Measurements from ENCODE around the gene MTMR11. TPM values are rescaled to one million over a fixed set of nuclear protein-coding genes. Genes with fewer than 3 reads are reported as not detected.
A peak's percentile ranks its signal among the peaks of the same experiment; 100 is the strongest.

Gene MTMR11
- total and polyA plus RNA-seq, 2 of the 13 experiments (the other 11 are each of a cell fraction or from before 2014, with no cell fraction given), result 0.49 to 2.8 TPM

GRCh38 chr1:149883598-149884247 lies 53.0 kb downstream of the MTMR11 start:
- H3K4me2 ChIP-seq (ENCODE audit: low read depth, low read length), result no peak overlapping the region
- BruUV-seq (replicated peaks), result no TSS peak
- H3K27ac ChIP-seq (ENCODE audit: extremely low read length, insufficient read depth, low read length), result no peak overlapping the region
- no peaks in the 10 kb centered on the region; a peak in 1 of 5 replicates for H3K27me3 ChIP-seq (ENCODE audit: control insufficient read depth in 1 of 2, insufficient read depth in 2 of 2, low read length in 2 of 2)
- DNase-seq (ENCODE audit: low spot score) (no peak), ATAC-seq (no peak), FAIRE-seq (no peak)
- in situ Hi-C loops (cut with HindIII; ENCODE audit: extremely low pct_ligation_motif_present, low pct_unique_long_range_greater_than_20kb), result no loop called here
- 94% methylated on average over 3 of the region's 3 CpGs for WGBS (ENCODE audit: low lambda C conversion rate)
- peak; percentile 79 for TF ChIP-seq ZNF629 (CRISPR knock-in tag; conservative IDR thresholded peaks at IDR 0.05)
- no peak for TF ChIP-seq PAF1 (CRISPR knock-in tag; IDR thresholded peaks at IDR 0.05)
- no peak overlapping the region for H2AFZ ChIP-seq (ENCODE audit: low read length)
- H3K9ac ChIP-seq (ENCODE audit: insufficient read depth, low read depth, low read length), result no peak overlapping the region
- H3K36me3 ChIP-seq (replicated peaks in 1 of 2; ENCODE audit: control insufficient read depth in 1 of 2, insufficient read depth in 2 of 2, low read length in 2 of 2), result no peaks in the 10 kb centered on the region
- peaks cover 3% of the 10 kb centered on the region for H3K79me2 ChIP-seq (ENCODE audit: insufficient read depth, low read length)
- ChIA-PET POLR2A (no interaction called here), CTCF (ENCODE audit: low intra/inter-chr PET ratio, low total read pairs) (no interaction called here)
- intact Hi-C loops (cut with micrococcal nuclease; ENCODE audit: unreplicated experiment), result no loop called here
- no peaks in the 10 kb centered on the region for H4K20me1 ChIP-seq (ENCODE audit: insufficient read depth, low read length)
- H3K9me3 ChIP-seq (ENCODE audit: low read length), result no peaks in the 10 kb centered on the region
- H3K4me1 ChIP-seq (ENCODE audit: insufficient read depth, low read length), result peaks cover 34% of the 10 kb centered on the region
- H3K4me3 ChIP-seq (replicated peaks in 1 of 3; ENCODE audit: insufficient read depth in 1 of 3, low read depth in 2 of 3, low read length in 3 of 3), result no peak overlapping the region

- Histone ChIP-seq H3K9ac (ENCODE audit: insufficient read depth, low read depth, low read length) (no peak overlapping the region), H3K4me2 (ENCODE audit: low read depth, low read length) (no peak overlapping the region; the same call in 1 of the 2 replicates)
- POLR2A ChIA-PET, result no interaction called here
- peak; percentile 67 for TF ChIP-seq MAFF (IDR thresholded peaks at IDR 0.05; ENCODE audit: low read depth, low read length)
- no peak for TF ChIP-seq FUBP1 (CRISPR knock-in tag; IDR thresholded peaks at IDR 0.05; ENCODE audit: borderline replicate concordance)
- peak; percentile 54 for TF ChIP-seq HNF4A (CRISPR knock-in tag; IDR thresholded peaks at IDR 0.05)
- TF ChIP-seq MEF2D (CRISPR knock-in tag; IDR thresholded peaks at IDR 0.05), result no peak
- TF ChIP-seq ZNF367 (CRISPR knock-in tag; IDR thresholded peaks at IDR 0.05; ENCODE audit: borderline replicate concordance), result no peak
- no peak for TF ChIP-seq MLLT10 (CRISPR knock-in tag; IDR thresholded peaks at IDR 0.05)
- no peak for TF ChIP-seq ZNF574 (CRISPR knock-in tag; IDR thresholded peaks at IDR 0.05)
- TF ChIP-seq MAFK (conservative IDR thresholded peaks at IDR 0.05 in 1 of 2, IDR thresholded peaks at IDR 0.05 in 1 of 2; ENCODE audit: low read length in 2 of 2), result peak; percentile 65 to 87
- TF ChIP-seq ARHGAP35 (CRISPR knock-in tag; IDR thresholded peaks at IDR 0.05; ENCODE audit: borderline replicate concordance), result no peak
- no peak for TF ChIP-seq ZNF564 (CRISPR knock-in tag; IDR thresholded peaks at IDR 0.05)
- no peak for TF ChIP-seq FOXK1 (CRISPR knock-in tag; IDR thresholded peaks at IDR 0.05; ENCODE audit: borderline replicate concordance, low read depth)
- TF ChIP-seq NFRKB (IDR thresholded peaks at IDR 0.05), result no peak
Measured at GRCh38 chr1:149881876-149882275, 54.8 kb downstream of the MTMR11 start.

More at GRCh38 chr1:149881876-149882275, 54.8 kb downstream of the MTMR11 start:
- Histone ChIP-seq H3K9me3 (ENCODE audit: low read length) (no peaks in the 10 kb centered on the region), H2AFZ (ENCODE audit: low read length) (no peak overlapping the region), H3K36me3 (replicated peaks in 1 of 2; ENCODE audit: control insufficient read depth in 1 of 2, insufficient read depth in 2 of 2, low read length in 2 of 2) (no peaks in the 10 kb centered on the region), H3K27me3 (ENCODE audit: control insufficient read depth in 1 of 2, insufficient read depth in 2 of 2, low read length in 2 of 2) (no peaks in the 10 kb centered on the region; a peak in 1 of 5 replicates), H3K4me1 (ENCODE audit: insufficient read depth, low read length) (peaks cover 32% of the 10 kb centered on the region), H4K20me1 (ENCODE audit: insufficient read depth, low read length) (no peaks in the 10 kb centered on the region), H3K79me2 (ENCODE audit: insufficient read depth, low read length) (peaks cover 3% of the 10 kb centered on the region), H3K4me3 (replicated peaks in 1 of 3; ENCODE audit: insufficient read depth in 1 of 3, low read depth in 2 of 3, low read length in 3 of 3) (no peak overlapping the region), H3K27ac (ENCODE audit: extremely low read length, insufficient read depth, low read length) (no peak overlapping the region)
- FAIRE-seq, result no peak
- peak; percentile 16 for DNase-seq (ENCODE audit: low spot score)
- 78% methylated on average over 1 of the region's 1 CpG for WGBS (ENCODE audit: low lambda C conversion rate)
- no TSS peak for BruUV-seq (replicated peaks)
- no peak for ATAC-seq
- CTCF ChIA-PET (ENCODE audit: low intra/inter-chr PET ratio, low total read pairs), result no interaction called here
- intact Hi-C loops (cut with micrococcal nuclease; ENCODE audit: unreplicated experiment), result no loop called here
- in situ Hi-C loops (cut with HindIII; ENCODE audit: extremely low pct_ligation_motif_present, low pct_unique_long_range_greater_than_20kb), result no loop called here
